Measurements from ENCODE around the gene MOG. TPM values are rescaled to one million over a fixed set of nuclear protein-coding genes. Genes with fewer than 3 reads are reported as not detected.

Gene MOG
- total RNA-seq, 2 donors from 2014 or later: not detected

DNA sequence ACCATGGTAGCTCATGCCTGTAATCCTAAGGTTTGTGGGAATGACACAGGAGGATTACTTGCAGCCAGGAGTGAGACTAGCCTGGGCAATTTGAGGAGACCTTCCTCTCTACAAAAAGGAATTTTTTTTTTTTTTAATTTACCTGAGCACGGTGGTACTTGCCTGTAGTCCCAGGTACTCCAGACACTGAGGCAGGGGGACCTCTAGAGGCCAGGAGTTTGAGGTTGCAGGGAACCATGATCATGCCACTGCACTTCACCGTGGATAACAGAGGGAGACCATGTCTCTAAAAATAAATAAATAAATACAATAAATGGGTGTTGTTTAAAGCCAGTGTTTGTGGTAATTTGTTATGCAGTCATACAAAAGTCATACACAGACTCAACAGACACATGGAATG lies 64.0 kb downstream of the MOG start:
- H3K27ac Mint-ChIP-seq: no peak overlapping the region
- peaks cover 49% of the 10 kb centered on the region for H3K27me3 ChIP-seq (ENCODE audit: control insufficient read depth, insufficient read depth, low read length, poor library complexity, severe bottlenecking)
- H3K27me3 Mint-ChIP-seq (ENCODE audit: insufficient read depth): peaks cover 64% of the 10 kb centered on the region
- no peak overlapping the region for H3K4me3 ChIP-seq (ENCODE audit: low read length)
- no peaks in the 10 kb centered on the region for H3K36me3 ChIP-seq (ENCODE audit: control insufficient read depth, insufficient read depth, low read length)
- no peak overlapping the region for H3K27ac ChIP-seq (ENCODE audit: low read depth, low read length)
- peak; percentile 82 for DNase-seq
- H3K9me3 Mint-ChIP-seq: peaks cover 2% of the 10 kb centered on the region
- 17 to 41% methylated on average over 1 of the region's 2 CpGs for WGBS, 2 experiments (ENCODE audit: insufficient coverage in 1 of 2, insufficient read length in 1 of 2)
- H3K4me1 ChIP-seq (ENCODE audit: control insufficient read depth, insufficient read depth, low read length): peaks cover 3% of the 10 kb centered on the region
- no peaks in the 10 kb centered on the region for H3K36me3 Mint-ChIP-seq (ENCODE audit: low read depth)
- no peaks in the 10 kb centered on the region for H3K4me1 Mint-ChIP-seq
- no peaks in the 10 kb centered on the region for H3K9me3 ChIP-seq (ENCODE audit: control insufficient read depth, low read length)
- no peak overlapping the region for H3K4me3 Mint-ChIP-seq
- H3K9ac ChIP-seq (ENCODE audit: extremely low read depth, low read length, poor library complexity, severe bottlenecking): no peak overlapping the region
- TF ChIP-seq, protein P1, sequence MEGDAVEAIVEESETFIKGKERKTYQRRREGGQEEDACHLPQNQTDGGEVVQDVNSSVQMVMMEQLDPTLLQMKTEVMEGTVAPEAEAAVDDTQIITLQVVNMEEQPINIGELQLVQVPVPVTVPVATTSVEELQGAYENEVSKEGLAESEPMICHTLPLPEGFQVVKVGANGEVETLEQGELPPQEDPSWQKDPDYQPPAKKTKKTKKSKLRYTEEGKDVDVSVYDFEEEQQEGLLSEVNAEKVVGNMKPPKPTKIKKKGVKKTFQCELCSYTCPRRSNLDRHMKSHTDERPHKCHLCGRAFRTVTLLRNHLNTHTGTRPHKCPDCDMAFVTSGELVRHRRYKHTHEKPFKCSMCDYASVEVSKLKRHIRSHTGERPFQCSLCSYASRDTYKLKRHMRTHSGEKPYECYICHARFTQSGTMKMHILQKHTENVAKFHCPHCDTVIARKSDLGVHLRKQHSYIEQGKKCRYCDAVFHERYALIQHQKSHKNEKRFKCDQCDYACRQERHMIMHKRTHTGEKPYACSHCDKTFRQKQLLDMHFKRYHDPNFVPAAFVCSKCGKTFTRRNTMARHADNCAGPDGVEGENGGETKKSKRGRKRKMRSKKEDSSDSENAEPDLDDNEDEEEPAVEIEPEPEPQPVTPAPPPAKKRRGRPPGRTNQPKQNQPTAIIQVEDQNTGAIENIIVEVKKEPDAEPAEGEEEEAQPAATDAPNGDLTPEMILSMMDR (conservative IDR thresholded peaks at IDR 0.05): peak; percentile 65

Other genes with a start within 250 kb of the MOG start
- gene OR12D1, start 242.2 kb upstream of the MOG start, total RNA-seq: not detected
- gene OR10C1, start 217.8 kb upstream of the MOG start, total RNA-seq: not detected
- not detected for gene OR11A1, start 200.0 kb upstream of the MOG start, total RNA-seq
- not detected for gene OR2H1, start 199.9 kb upstream of the MOG start, total RNA-seq
- not detected for gene MAS1L, start 169.1 kb upstream of the MOG start, total RNA-seq
- gene UBD, start 97.4 kb upstream of the MOG start, total RNA-seq: not detected
- gene OR2H2, start 72.0 kb upstream of the MOG start, total RNA-seq: not detected
- 10 to 100 TPM; 81.8 to 99.1 TPM for gene GABBR1, start 23.9 kb upstream of the MOG start, total RNA-seq
- under 1 TPM; 0.24 to 0.59 TPM for gene ZFP57, start 24.1 kb downstream of the MOG start, total RNA-seq
- 1 to 10 TPM in 1 of 2 donors, under 1 TPM in 1; 0.48 to 3.9 TPM for gene HLA-F, start 66.3 kb downstream of the MOG start, total RNA-seq
- 1 to 10 TPM in 1 of 2 donors, under 1 TPM in 1; 0.58 to 1.1 TPM for gene HLA-G, start 170.7 kb downstream of the MOG start, total RNA-seq

All from endodermal cell (in vitro differentiated cells).